AG09309 (cell line): Measurements from ENCODE around the gene KLF9.

Experiments used
- DNase-seq: peaks from one replicate; pipeline ENCODE4 v3.0.0-alpha.2; 2010; ENCODE audit warnings: low read depth
- H3K4me3 ChIP-seq: 2 replicates; pipeline ENCODE4 v1.5.1; 2011; ENCODE audit warnings: mild to moderate bottlenecking, low read depth, low read length, moderate library complexity; ENCODE audit not compliant: control insufficient read depth
- CTCF ChIP-seq: IDR thresholded peaks from 2 replicates; pipeline ENCODE4 v1.5.1; 2011; ENCODE audit warnings: mild to moderate bottlenecking, low read depth, low read length, inconsistent platforms; ENCODE audit not compliant: insufficient read depth, control insufficient read depth; ENCODE audit errors: missing control alignments

The KLF9 gene

GRCh38 chr9:70413799-70414775 is at the start of gene KLF9:
Gene KLF9 (minus strand): TSS chr9:70414657. CDS start chr9:70413363, 1,294 bp downstream.
- no peak for TF ChIP-seq CTCF
- DNase-seq: peak; percentile 98
- peak within 1 kb of the TSS; percentile 94 for H3K4me3 ChIP-seq

GRCh38 chr9:70463877-70464276 is 49.4 kb upstream of the KLF9 start:
- DNase-seq: no peak
- no peak overlapping the region for H3K4me3 ChIP-seq
- TF ChIP-seq CTCF: no peak

GRCh38 chr9:70462300-70462699 is 47.8 kb upstream of the KLF9 start:
- no peak for DNase-seq
- TF ChIP-seq CTCF: no peak
- no peak overlapping the region for H3K4me3 ChIP-seq

- no peak overlapping the region for H3K4me3 ChIP-seq
- no peak for DNase-seq
- TF ChIP-seq CTCF: no peak
Measured at GRCh38 chr9:70457235-70457634, 42.8 kb upstream of the KLF9 start.

- no peak for DNase-seq
- no peak for TF ChIP-seq CTCF
- H3K4me3 ChIP-seq: no peak overlapping the region
Measured at GRCh38 chr9:70455993-70456704, 41.7 kb upstream of the KLF9 start.

GRCh38 chr9:70452365-70452764 is 37.9 kb upstream of the KLF9 start:
- no peak overlapping the region for H3K4me3 ChIP-seq
- DNase-seq: no peak
- no peak for TF ChIP-seq CTCF
